GM18508 (cell line): ENCODE results near the gene CDH13.

Source experiments
- ATAC-seq: cut with Tn5 transposase; IDR thresholded peaks from one replicate; pipeline ENCODE4 v1.9.1; 2021; ENCODE audit warnings: moderate number of reproducible peaks; ENCODE audit not compliant: insufficient read depth, unreplicated experiment

The CDH13 gene

DNA sequence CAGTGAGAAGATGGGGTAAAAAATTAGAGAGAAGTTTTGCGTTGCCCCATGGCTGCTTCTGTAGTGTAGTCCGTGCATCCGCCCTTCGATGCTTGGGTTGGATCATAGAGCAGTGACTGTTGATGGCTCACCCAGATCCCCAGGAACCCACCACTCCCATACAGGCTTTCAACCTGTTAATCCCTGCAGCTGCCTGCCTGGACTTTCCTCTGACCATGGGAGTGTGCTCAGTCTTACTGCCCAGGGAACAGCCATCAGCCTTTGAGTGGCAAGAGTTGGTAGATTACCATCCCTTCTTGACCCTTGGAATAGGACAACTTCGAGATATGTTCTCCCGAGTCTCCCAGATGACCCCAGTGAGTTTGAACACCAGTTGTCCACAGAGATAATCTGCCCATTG, 881.5 kb downstream of the CDH13 start:
- ATAC-seq, result no peak

DNA sequence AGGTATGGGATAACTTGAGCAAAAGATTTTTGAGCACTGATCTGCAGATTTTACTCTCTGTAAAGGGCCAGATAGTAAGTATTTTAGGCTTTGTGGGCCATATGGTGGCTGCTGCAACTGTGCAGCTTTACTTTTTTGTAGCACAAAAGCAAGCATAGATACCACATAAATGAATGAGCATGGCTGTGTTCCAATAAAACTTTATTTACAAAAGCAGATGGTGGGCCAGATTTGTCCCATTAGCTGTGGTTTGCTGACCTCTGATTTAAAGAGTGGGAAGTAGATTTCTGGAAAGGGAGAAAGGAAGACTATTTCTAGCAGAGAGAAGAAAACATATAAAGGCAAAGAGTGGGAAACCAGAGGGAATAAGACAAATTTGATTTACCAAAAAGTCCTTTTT, 882.5 kb downstream of the CDH13 start:
- no peak for ATAC-seq

DNA sequence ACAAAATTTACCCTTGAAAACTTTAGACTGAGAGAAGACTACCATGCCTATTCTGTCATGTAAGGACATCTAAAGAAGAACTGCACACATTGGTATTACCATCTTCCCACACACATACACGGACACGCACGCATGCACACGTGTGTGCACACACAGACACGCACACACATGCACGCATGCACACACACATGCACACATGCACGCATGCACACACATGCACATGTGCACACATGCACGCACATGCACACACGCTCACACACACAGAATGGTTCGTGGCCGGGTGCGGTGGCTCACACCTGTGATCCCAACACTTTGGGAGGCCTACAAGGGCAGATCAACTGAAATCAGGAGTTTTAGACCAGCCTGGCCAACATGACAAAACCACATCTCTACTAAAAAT, 884.1 kb downstream of the CDH13 start:
- no peak for ATAC-seq

DNA sequence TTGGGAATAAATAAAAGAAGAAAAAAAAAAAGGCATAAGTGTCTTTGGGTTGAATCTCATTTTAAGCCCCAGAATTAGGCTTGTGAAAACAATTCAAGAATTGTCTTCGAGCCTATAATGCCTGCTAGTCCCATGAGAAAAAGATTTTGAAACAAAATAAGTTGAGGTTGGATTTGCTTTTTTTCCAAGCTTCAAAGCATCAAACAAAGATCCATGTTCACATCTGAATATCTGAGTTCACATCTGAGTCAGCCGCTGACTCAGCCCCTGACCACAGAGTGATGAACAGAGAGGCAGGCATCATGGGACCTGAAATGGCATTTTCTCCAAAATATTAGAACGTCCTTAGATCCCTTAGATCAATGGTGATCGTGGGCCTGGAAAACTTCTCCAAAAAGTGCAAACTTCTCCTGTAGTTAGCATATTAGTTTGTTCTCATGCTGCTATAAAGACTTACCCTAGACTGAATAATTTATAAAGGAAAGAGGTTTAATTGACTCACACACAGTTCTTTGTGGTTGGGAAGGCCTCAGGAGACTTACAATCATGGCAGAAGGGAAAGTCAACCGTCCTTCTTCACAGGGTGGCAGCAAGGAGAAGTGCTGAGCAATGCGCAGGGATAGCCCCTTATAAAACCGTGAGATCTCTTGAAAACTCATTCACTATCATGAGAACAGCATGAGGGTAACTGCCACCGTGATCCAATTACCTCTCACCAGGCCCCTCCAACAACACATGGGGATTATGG, 886.4 kb downstream of the CDH13 start:
- no peak for ATAC-seq

DNA sequence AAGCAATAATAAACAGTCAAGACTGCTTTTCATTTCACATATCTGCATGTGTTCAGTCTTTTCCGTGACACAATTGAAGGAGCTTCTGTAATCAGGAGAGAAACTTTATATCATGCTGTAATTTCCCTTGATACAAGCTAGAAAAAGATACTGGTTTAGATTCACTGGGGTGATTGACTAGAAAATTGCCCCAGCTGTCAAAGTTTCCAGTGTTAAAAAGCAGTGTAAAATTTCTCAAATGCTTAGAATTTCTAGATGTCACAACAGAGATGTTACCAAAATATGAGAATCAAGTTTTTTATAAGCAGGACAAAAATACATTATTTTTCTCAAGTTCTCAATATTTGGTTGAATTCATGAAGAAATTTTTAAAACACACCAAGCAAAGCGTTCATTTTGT, 888.6 kb downstream of the CDH13 start:
- ATAC-seq, result no peak

DNA sequence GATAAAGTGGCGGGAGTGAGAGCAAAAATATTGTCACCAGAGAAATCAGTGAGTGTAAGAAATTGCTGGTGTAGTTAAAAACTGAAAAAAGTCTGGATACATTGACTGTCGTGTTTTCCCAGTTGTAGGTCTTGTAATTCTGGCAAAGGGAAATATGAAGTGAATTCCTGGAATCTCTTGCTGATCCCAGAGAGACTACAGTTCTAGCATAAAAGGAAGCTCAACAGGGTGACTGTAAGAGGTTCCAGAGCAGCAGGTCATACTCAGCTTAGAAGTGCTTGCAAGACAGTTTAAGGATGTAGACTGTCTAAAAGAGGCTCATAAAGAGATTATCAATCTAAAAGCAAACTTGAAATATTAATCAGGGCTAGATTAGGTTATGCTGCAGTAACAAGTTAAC, 890.2 kb downstream of the CDH13 start:
- ATAC-seq, result no peak

DNA sequence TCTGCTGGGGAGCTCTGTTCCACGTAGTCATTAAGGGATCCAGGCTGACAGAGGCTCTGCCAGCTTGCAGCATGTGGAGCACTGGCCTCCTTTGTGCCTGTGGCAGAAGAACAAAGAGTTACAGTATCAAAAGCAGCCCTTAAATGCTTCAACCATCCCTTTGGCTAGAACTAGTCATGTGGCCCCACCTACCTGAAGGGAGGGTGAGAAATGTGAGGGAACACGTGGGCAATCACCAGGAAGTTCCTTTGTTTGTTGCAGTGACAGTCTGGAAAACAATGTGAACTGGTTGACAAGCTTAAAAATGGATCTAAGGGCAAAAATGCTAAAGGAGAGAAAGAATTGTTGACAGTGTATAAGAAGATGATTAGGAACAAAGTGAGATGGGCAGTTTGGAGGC, 890.6 kb downstream of the CDH13 start:
- no peak for ATAC-seq

DNA sequence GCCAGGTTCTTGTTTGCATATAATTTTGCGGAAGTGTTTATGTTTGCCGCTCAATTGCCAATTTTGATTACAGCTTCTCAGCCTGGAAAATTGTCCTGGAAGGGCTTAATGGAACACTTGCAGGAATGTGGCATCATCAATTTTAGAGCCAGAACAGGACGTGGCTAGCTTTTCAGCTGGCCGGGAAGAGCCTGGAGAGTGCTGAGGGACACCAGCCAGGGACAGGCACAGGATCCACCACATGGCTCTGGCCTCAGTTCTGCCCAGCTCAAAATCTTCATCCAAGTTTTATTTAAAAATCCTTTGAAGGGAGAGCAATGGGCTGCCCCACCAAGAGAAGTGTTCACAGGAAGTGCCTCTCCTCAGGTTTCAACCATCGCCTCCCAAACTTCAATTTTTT, 893.8 kb downstream of the CDH13 start:
- ATAC-seq, result no peak

DNA sequence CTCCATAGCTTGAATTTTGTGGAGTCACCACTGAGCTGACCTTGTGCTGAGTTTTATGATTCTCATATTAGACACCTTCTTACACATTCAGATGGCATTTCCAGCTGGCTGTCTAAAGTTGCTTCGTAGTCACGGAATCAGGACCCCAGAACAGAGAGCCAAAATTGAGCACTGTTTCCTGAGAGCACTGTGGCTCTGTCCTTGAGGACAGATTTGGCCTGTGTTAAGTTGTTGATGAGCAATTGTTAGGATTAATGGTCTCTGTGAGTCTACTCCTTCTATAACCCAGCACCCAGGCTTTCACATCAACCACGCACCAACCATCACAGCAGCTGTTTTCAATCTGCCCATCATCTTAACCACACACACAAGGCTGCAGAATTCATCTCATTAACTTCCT, 903.5 kb downstream of the CDH13 start:
- no peak for ATAC-seq

DNA sequence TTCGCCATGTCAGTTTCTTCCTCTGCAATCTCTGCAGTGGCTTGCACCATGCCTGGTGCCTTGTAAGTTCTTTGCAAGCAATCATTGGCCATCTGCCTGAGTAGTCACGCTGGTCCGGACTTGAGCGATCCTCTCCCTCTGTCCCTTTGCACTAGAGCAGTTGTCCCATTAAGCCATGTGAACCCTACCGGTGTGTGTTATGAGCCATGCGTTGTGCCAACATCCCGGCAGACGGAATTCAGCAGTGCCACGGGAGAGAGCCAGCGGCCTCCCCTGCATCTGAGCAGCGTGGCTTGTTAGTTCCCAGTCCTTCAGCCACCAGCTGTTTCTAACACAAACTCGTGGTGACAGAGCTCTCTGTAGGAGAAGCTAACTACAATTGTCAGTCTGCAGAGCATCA, 905.9 kb downstream of the CDH13 start:
- ATAC-seq, result no peak

DNA sequence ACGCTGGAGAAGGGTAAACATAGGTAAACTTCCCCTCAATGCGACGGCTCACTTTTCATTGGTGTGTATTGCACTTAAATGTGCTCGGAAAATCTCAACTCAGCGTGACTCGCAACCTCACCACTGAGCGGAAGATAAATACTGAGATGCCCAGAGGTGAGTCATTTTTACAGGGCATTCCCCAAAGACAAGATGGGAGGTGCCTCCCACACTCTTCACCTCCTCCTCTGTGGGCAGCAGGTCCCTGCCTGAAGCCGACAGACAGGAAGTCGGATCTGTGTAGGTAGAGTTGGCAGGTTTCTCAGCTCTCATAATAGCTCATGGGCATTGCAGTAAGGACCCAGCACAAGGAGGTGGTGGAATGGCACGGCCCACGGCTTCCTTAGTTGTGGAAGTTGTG, 906.4 kb downstream of the CDH13 start:
- ATAC-seq, result no peak

DNA sequence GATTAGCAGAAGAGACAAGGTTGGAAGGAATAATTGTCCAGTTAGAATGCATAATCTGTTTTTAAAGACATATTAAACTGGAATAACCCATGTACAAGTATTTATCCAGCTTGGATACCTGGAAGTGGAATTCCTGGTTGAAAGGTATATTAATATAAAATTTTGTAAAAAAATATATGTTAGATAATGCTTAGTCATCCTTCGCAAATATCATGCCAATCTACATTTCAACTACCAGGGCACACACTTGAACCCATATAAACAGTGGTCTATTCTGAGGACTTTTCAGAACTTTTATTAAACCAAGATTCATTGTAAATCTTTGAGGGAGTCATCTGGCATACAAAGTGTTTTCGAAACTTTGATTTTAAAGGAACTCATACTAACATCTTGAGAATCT, 911.9 kb downstream of the CDH13 start:
- ATAC-seq, result no peak

DNA sequence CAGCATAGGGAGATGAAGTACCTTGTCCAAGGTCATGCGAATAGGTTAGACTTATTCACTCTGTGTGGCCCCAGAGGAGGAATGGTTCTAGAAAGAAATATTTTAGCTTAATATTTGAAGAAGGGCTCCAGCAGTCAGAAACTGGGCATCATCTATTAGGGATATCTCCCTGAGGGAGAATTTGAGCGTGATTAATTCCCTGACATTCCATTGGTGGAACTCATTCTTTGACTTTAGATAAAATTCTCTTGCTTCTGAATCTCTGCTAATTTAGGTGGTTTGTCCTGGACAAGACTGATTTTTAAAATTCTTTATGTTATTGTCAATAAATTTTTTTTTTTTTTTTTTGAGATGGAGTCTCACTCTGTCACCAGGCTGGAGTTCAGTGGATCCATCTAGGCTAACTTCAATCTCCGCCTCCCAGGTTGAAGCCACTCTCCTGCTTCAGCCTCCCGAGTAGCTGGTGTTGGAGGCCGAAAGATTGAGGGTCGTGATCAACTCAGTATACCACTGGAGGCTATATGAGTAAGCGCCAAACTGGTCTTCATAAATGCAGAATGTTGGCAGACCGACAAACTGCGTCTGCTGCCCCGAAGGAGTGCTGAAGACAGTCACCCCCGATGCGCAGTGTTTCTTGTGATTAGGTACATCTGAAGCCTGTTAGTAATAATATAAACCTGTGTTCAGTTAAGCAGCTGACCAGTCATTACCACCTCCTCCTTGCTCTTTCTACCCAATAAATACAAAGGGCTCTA, 913.1 kb downstream of the CDH13 start:
- no peak for ATAC-seq

DNA sequence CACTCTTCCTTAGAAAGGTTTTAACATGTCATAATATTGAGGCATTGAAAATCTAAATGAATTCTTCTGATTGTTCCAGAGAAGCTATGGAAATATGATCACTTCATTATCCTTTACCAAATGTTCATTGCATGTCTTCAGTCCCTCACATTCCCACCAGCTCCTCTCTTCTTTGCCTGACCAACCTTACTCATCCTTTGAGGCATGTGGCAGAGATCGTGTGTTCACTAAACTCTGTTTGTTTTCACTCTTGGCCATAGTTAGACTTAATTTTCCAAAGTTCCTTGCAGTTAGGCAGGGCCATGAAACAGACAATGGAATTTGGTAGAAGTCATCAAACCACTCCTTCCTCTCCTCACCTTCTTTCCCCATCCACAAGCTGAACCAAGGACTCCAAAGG, 914.5 kb downstream of the CDH13 start:
- no peak for ATAC-seq

DNA sequence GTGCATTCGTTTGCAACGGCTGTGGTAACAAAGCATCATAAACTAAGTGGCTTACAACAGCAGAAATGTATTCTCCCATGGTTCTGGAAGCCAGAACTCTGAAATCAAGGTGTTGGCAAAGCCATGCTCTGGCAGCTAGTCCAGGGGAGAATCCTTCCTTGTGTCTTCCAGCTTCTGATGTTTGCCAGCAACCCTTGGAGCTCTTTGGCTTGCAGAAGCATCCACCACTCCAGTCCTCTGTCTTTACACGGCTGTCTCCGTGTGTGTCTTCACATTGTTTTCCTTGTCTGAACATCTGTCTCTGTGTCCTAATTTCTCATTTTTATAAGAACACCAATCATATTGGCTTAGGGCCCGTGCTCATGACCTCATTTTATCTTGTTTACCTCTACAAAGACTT, 915.7 kb downstream of the CDH13 start:
- ATAC-seq, result no peak

DNA sequence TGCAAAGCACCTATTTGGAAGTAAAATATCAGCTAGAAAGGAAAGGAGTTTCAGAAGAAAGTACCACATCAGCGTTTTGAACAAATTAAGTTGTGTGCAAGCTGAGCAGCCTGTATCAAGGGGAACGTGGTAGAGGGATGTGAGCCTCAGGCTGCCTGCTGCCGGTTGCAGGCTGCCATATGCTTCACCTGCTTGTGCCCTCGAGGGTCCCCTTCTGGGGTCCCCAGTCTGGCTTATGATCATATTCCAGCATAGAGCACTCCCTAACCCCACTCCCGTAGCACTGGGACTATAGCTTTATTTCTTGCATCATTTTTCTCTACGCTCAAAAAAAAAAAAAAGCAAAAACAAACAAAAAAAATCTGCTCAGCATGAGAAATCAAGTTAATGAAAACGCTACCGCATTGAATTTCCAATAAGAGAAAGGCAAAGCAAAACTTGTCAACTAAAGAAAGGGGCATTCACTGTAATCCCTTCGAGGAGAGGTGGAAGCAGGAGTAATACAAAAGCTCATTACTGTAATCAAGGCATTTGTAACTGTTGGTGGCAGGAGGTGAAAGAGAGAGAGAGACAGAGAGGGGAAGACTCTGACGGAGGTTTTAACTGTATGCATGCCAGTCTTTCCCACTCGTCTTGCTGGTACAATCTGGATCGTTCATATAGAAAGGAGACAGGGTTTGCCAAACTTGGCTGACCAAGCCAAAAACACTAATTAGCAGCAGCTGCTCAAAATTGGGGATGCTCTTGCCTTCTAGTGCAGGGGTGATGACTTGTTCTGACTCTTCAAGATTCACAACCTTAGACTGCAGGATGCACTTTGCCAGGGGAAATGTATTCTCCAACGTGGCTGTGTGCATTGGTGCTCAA, 922.8 kb downstream of the CDH13 start:
- ATAC-seq, result no peak

DNA sequence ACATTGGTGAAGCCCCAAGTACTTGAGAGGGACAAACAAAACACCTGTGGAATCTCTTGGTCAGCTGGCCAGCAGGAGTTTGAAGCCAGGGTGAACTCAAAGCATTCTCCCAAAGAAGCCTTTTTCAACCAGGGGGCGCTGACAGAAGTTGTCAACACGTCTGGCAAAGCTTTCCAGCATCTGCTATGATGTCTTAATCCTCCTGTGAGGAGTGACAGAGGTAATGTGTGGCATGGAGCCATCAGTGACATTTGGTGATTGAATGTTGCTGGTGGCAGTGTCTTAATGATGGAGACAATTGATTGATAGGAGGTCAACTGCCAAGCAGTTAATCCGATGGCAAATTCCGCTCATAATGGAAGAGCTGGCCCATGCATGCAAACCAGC, 923.4 kb downstream of the CDH13 start:
- ATAC-seq, result no peak

DNA sequence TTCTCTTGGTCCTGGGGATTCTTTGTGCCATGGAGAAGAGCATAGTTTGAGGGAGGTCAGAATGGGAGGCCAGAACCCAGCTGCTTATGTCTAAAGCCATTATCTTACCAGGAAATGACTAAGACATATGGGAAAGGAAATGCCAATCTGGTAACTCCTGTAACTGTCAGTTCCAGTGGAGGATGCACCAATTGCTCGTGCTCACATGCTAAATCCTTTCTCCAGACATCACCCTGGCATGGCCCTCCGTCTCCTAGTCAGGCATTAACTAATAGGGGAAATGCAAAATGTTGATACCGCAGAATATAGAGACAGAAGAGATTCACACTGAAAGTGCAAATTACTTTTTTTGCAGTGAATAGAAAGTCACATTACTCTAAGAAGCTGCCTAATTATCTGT, 925.5 kb downstream of the CDH13 start:
- ATAC-seq, result no peak

DNA sequence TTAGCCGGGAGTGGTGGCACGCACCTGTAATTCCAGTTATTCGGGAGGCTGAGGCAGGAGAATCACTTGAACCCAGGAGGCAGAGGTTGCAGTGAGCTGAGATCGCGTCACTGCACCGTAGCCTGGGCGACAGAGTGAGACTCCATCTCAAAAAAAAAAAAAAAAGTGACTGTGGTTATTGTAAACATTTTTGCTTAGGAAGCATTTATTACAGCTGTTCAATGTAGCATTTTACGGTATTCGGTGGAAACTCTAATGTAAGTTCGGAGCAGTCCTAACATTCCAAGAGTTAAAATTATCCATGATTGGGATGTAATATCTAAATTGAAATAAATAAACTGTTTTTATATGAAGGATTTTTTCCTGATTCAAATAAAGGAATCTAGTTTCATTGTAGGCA, 926.2 kb downstream of the CDH13 start:
- ATAC-seq, result no peak

DNA sequence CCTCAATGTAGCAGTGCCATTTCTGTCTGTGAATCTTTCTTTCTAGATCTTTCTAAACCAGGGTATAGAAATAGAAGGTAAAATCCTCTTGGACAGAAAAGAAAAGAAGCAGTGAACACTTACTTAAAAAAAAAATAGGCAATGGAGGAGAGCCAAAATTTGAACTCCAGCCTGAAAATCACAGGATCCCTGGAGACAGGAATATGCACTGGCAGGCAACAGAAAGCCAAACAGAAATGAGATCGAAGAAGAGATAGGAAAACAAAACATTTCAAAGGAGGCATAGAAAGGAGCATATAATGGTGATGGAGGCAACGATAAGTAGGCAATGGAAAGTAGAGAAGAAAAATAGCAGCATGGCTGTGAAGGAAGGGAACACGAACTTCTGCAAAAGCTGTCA, 927.3 kb downstream of the CDH13 start:
- no peak for ATAC-seq

DNA sequence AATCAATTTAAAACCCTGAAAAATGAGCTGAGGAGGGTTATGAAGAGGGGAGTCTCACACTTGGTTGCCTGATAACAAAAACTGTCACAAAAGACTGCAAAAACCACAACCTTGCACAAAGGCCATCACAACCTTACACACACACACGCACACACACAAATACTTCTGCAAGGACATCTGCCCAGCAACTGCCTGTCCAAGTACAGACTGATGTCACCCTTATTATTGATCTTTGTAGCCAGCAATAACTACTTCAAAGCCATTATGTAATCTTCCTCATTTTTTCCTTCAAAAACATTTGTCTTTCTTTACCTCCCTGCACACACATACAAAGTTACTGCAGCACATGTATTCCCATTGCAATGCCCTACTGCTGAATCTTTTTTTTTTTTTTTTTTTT, 927.8 kb downstream of the CDH13 start:
- no peak for ATAC-seq
